ENCODE results near the gene LDLRAD3.

Gene LDLRAD3

GRCh38 chr11:36105743-36106581 is 162.1 kb downstream of the LDLRAD3 start:
- DNase-seq (ENCODE audit: low read depth) = no peak

- DNase-seq (ENCODE audit: low read depth) = no peak
Observed at GRCh38 chr11:36107547-36107946, 163.7 kb downstream of the LDLRAD3 start.

GRCh38 chr11:36108881-36109589 is 165.2 kb downstream of the LDLRAD3 start:
- DNase-seq (ENCODE audit: low read depth) = no peak

GRCh38 chr11:36109590-36109849 is 165.7 kb downstream of the LDLRAD3 start:
- DNase-seq (ENCODE audit: low read depth) = no peak

GRCh38 chr11:36109850-36110606 is 166.2 kb downstream of the LDLRAD3 start:
- DNase-seq (ENCODE audit: low read depth) = peak; percentile 9

- DNase-seq (ENCODE audit: low read depth) = no peak
Observed at GRCh38 chr11:36110668-36111410, 167.0 kb downstream of the LDLRAD3 start.

GRCh38 chr11:36114095-36114494 is 170.2 kb downstream of the LDLRAD3 start:
- no peak for DNase-seq (ENCODE audit: low read depth)

- DNase-seq (ENCODE audit: low read depth) = no peak
Observed at GRCh38 chr11:36115378-36115801, 171.5 kb downstream of the LDLRAD3 start.

- DNase-seq (ENCODE audit: low read depth) = no peak
Observed at GRCh38 chr11:36116161-36116560, 172.3 kb downstream of the LDLRAD3 start.

- DNase-seq (ENCODE audit: low read depth) = no peak
Observed at GRCh38 chr11:36118084-36118483, 174.2 kb downstream of the LDLRAD3 start.

GRCh38 chr11:36119300-36119699 is 175.4 kb downstream of the LDLRAD3 start:
- no peak for DNase-seq (ENCODE audit: low read depth)

GRCh38 chr11:36121054-36121453 is 177.2 kb downstream of the LDLRAD3 start:
- no peak for DNase-seq (ENCODE audit: low read depth)

- peak; percentile 28 for DNase-seq (ENCODE audit: low read depth)
Observed at GRCh38 chr11:36122671-36123070, 178.8 kb downstream of the LDLRAD3 start.

- DNase-seq (ENCODE audit: low read depth) = no peak
Observed at GRCh38 chr11:36123336-36124101, 179.7 kb downstream of the LDLRAD3 start.

- no peak for DNase-seq (ENCODE audit: low read depth)
Observed at GRCh38 chr11:36126678-36127077, 182.8 kb downstream of the LDLRAD3 start.

GRCh38 chr11:36127550-36127949 is 183.7 kb downstream of the LDLRAD3 start:
- no peak for DNase-seq (ENCODE audit: low read depth)

GRCh38 chr11:36129955-36130354 is 186.1 kb downstream of the LDLRAD3 start:
- DNase-seq (ENCODE audit: low read depth) = no peak

- DNase-seq (ENCODE audit: low read depth) = peak; percentile 47
Observed at GRCh38 chr11:36130401-36130800, 186.5 kb downstream of the LDLRAD3 start.

- peak; percentile 56 for DNase-seq (ENCODE audit: low read depth)
Observed at GRCh38 chr11:36131721-36132397, 188.0 kb downstream of the LDLRAD3 start.

GRCh38 chr11:36132940-36133339 is 189.1 kb downstream of the LDLRAD3 start:
- no peak for DNase-seq (ENCODE audit: low read depth)

GRCh38 chr11:36135076-36135475 is 191.2 kb downstream of the LDLRAD3 start:
- peak; percentile 20 for DNase-seq (ENCODE audit: low read depth)
